GM10248 (cell line): ENCODE results near the gene TRAPPC6A.

ENCODE experiments used
- CTCF ChIA-PET: fragments of 300-600 bp; sonication (Branson Sonifier 250); formaldehyde crosslinking; extraction: SDS; loops from one replicate; lab custom pipeline; 2021; ENCODE audit warnings: antibody characterized with exemption; lab: Yijun Ruan, JAX
- POLR2A ChIA-PET: fragments of 350-650 bp; sonication (Branson Sonifier 250); formaldehyde crosslinking; extraction: SDS; loops from one replicate; lab custom pipeline; 2020; ENCODE audit warnings: antibody characterized with exemption; lab: Yijun Ruan, JAX
- DNase-seq: peaks from one replicate; pipeline ENCODE4 v3.0.0; 2012; ENCODE audit errors: extremely low spot score
- TF ChIP-seq, protein P1 (sequence below): IDR thresholded peaks from 2 replicates; pipeline ENCODE4 v1.5.1; 2012; ENCODE audit warnings: mild to moderate bottlenecking, low read depth; ENCODE audit errors: extremely low read depth, missing control alignments, control extremely low read depth

The TRAPPC6A gene

DNA sequence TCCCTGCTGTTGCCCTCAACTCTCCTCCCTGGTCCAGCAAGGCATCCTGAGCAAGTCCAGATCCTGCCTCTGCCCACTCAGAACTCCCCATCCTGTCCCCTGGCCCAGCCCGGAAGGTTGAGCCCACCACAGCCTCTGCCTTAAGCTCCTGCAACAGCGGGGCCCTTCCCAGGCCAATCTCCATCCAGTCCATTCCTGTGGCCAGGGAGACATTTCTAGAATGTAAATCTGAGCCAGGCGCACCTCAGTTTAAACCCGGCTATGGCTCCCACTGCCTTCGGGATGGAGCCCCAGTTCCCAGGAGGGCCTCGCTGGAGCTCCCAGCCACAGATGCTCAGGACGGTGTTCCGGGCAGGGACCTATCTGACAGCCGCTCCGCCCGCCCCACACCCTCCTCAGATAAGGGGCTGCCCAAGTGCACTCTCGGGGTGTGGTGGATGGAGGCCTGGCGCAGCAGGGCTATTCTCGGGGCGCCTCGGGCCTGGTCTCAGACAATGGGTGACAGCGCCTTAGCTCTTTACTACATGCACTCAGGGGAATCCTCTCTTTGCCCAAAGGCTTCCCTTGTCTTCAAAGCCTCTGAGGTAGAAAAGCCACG lies 5.3 kb downstream of the TRAPPC6A start:
- DNase-seq: no peak
- POLR2A ChIA-PET: no interaction called here
- TF ChIP-seq, protein P1, sequence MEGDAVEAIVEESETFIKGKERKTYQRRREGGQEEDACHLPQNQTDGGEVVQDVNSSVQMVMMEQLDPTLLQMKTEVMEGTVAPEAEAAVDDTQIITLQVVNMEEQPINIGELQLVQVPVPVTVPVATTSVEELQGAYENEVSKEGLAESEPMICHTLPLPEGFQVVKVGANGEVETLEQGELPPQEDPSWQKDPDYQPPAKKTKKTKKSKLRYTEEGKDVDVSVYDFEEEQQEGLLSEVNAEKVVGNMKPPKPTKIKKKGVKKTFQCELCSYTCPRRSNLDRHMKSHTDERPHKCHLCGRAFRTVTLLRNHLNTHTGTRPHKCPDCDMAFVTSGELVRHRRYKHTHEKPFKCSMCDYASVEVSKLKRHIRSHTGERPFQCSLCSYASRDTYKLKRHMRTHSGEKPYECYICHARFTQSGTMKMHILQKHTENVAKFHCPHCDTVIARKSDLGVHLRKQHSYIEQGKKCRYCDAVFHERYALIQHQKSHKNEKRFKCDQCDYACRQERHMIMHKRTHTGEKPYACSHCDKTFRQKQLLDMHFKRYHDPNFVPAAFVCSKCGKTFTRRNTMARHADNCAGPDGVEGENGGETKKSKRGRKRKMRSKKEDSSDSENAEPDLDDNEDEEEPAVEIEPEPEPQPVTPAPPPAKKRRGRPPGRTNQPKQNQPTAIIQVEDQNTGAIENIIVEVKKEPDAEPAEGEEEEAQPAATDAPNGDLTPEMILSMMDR: no peak
- CTCF ChIA-PET: interaction anchor here (1.9 kb wide), 1 partner anchor 15 kb away, joined by 6 read pairs; no protein-coding TSS in a partner anchor

GRCh38 chr19:45172173-45172572 lies 5.9 kb downstream of the TRAPPC6A start:
- no peak for DNase-seq
- TF ChIP-seq, protein P1: no peak
- ChIA-PET POLR2A (no interaction called here), CTCF (interaction anchor here (1.0 to 1.9 kb wide), 2 partner anchors 16 to 35 kb away, joined by 3 to 6 read pairs; no protein-coding TSS in a partner anchor)

- TF ChIP-seq, protein P1: no peak
- no peak for DNase-seq
- POLR2A ChIA-PET: no interaction called here
- CTCF ChIA-PET: interaction anchor here (1.0 to 1.9 kb wide), 2 partner anchors 17 to 34 kb away, joined by 3 to 6 read pairs; no protein-coding TSS in a partner anchor
These were observed 6.8 kb downstream of the TRAPPC6A start for GRCh38 chr19:45171211-45171623.

DNA sequence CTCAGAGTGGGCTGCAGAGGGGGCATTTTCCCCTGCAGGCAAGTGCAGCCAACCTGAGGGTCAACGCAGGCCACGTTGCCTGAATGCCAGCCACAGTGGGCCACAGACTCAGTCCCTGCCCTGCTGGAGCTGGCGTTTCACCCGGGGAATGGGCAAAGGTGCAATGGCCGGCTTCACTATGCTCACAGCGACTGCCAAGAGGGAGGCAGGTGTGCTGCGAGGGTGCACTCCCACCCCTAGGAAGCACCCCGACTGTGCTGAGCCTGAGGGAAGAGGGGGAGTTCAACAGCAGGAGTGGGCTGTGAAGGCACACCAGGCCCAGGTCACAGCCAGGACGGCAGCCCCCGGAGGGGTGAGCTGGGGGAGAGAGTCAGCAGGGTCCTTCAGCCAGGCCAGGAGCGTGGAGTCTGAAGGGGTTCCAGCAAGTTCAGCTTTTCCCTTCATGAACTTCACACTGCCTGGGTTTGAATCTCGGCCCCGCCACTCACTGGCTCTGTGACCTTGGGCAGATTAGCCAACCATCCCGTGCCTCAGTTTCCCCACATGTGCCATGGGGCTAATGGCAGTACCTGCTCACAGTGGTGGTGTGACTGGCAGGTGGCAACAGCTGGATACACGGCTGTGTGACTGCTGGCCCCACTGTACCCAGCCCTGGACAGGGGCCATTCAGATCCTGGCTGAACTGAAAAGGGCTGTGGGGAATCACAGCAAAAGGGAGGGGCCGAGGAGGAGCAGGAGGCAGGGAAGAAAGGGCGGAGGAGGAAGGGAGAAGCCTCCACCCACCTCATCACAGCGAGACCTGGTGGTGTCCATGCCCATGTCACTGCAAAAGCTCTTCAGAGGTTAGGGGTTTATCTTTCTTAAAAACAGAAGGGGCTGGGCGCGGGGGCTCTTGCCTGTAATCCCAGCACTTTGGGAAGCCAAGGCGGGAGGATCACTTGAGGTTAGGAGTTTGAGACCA lies 7.6 kb downstream of the TRAPPC6A start:
- TF ChIP-seq, protein P1: no peak
- POLR2A ChIA-PET: no interaction called here
- CTCF ChIA-PET: interaction anchor here (0.8 to 1.4 kb wide), 3 partner anchors 10 to 182 kb away, joined by 3 to 4 read pairs (median 3); no protein-coding TSS in a partner anchor
- DNase-seq: no peak

- DNase-seq: no peak
- TF ChIP-seq, protein P1: no peak
- ChIA-PET POLR2A (no interaction called here), CTCF (interaction anchor here (0.8 to 1.4 kb wide), 3 partner anchors 11 to 181 kb away, joined by 3 to 4 read pairs (median 3); no protein-coding TSS in a partner anchor)
These were observed 8.4 kb downstream of the TRAPPC6A start for GRCh38 chr19:45169602-45170001.

DNA sequence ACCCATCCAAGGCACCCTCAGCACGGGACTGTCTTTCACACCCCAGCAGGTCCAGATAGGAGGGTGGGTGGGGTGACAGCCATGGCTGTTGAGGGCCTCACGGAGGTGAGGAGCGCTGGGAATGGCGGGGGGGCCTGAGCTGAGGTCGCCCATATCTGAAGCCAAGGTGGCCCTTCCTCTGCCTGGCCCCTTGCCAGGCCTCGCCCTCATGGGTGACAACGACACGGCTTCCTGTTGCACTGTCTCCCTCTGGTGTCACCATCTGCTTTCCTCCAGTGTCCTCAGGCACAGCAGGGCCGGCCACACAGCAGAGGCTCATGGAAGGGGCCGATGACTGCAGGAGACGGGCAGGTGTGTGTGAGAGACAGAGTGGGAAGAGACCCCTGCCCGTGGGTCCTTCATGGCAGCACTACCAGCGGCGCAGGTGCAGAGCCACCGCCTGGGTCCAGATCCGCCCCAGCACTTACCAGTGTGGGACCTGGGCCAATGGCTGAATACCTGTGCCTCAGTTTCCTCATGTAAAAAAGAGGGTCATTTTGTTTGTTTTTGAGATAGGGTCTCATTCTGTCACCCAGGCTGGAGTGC lies 9.2 kb downstream of the TRAPPC6A start:
- CTCF ChIA-PET: interaction anchor here (1.4 kb wide), 1 partner anchor 12 kb away, joined by 4 read pairs; no protein-coding TSS in a partner anchor
- POLR2A ChIA-PET: no interaction called here
- no peak for DNase-seq
- TF ChIP-seq, protein P1: no peak
